Stomach smooth muscle (tissue), 2 donors: Measurements from ENCODE around the gene NCOA6.
"Not testable (repeated sequence)": the region's sequence is repeated elsewhere in the genome, so short reads cannot be mapped to it uniquely, and the experiment has no call there.

Experiments used
- H3K27ac ChIP-seq: one replicate; pipeline ENCODE4 v1.7.0; 2013; ENCODE audit warnings: mild to moderate bottlenecking, low read length, inconsistent platforms
- H3K27me3 ChIP-seq, 2 donors: one replicate each; pipeline ENCODE4 v1.7.0; 2013; ENCODE audit warnings: low read length in 2 of 2; ENCODE audit not compliant: insufficient read depth in 2 of 2, control insufficient read depth in 1 of 2
- H3K36me3 ChIP-seq, 2 donors: one replicate each; pipeline ENCODE4 v1.7.0; 2013; ENCODE audit warnings: low read length in 2 of 2; ENCODE audit not compliant: control insufficient read depth in 2 of 2, insufficient read depth in 2 of 2
- H3K4me1 ChIP-seq: one replicate; pipeline ENCODE4 v1.7.0; 2013; ENCODE audit warnings: low read length; ENCODE audit not compliant: control insufficient read depth, insufficient read depth
- H3K4me3 ChIP-seq, 2 donors: one replicate each; pipeline ENCODE4 v1.7.0; 2013; ENCODE audit warnings: low read length in 2 of 2
- H3K9ac ChIP-seq, 2 donors: one replicate each; pipeline ENCODE4 v1.7.0; 2013; ENCODE audit warnings: low read length in 2 of 2, mild to moderate bottlenecking in 1 of 2
- H3K9me3 ChIP-seq, 2 donors: one replicate each; pipeline ENCODE4 v1.7.0; 2013; ENCODE audit warnings: low read length in 2 of 2; ENCODE audit not compliant: control insufficient read depth in 2 of 2
- donor health status: healthy.
- donor health status: Pancreatic carcinoma.

The NCOA6 gene

GRCh38 chr20:34829191-34829590, 3.7 kb upstream of the NCOA6 start:
- Histone ChIP-seq H3K9ac (no peak overlapping the region), H3K9me3 (no peaks in the 10 kb centered on the region), H3K36me3 (no peaks in the 10 kb centered on the region), H3K4me3 (no peak overlapping the region), H3K27ac (no peak overlapping the region), H3K27me3 (no peaks in the 10 kb centered on the region), H3K4me1 (peaks cover 11% of the 10 kb centered on the region)

DNA sequence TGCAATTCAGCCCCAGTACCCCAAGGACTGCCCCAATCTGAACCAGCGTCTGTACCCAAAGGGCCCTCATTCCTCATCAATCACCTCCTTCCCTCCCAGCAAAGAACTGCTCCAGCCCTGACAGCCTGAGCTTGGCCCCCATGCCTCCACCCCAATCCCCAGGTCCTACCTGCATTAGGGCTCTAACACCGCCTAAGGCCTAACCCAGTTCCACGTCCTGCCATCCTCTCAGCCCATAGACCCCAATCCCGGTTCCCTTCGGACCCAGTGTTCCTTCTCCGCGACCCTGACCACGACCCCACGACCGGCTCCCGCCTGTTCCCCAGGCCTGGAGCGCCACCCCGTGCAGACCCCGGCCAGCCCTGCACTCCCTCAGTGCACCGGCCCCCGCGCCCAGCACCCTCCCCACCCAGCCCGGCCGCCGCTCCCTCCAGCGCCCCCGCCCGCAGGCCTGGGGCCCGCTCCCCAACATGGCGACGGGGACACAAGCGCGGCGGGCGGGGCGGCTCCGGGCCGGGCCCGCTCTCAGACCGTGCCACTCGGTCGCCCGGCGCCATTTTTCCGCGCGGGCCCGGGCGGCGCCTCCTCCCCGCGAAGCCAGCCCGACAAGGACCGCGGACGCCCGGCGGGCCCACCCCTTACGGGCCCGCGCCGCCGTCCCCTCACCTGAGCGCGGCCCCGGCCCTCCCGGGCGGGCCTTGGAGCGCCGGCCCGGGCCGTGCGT, 483 bp downstream of the NCOA6 start:
- H3K9me3 ChIP-seq, result no peaks in the 10 kb centered on the region
- peaks cover 20% of the 10 kb centered on the region for H3K4me1 ChIP-seq
- no peaks in the 10 kb centered on the region for H3K36me3 ChIP-seq
- peak overlapping the region; percentile 80 to 98 for H3K4me3 ChIP-seq
- H3K27me3 ChIP-seq, result no peaks in the 10 kb centered on the region
- H3K27ac ChIP-seq, result peak overlapping the region; percentile 53
- peak overlapping the region; percentile 71 to 94 for H3K9ac ChIP-seq

- Histone ChIP-seq H3K4me3 (peak overlapping the region; percentile 80 to 98), H3K36me3 (no peaks in the 10 kb centered on the region), H3K9ac (peak overlapping the region; percentile 71 to 94), H3K27me3 (no peaks in the 10 kb centered on the region), H3K4me1 (peaks cover 20% of the 10 kb centered on the region), H3K9me3 (no peaks in the 10 kb centered on the region), H3K27ac (peak overlapping the region; percentile 53)
Observed at GRCh38 chr20:34824452-34824805, 1.0 kb downstream of the NCOA6 start.

- Histone ChIP-seq H3K4me3 (peak overlapping the region; percentile 80 to 98), H3K9me3 (no peaks in the 10 kb centered on the region), H3K4me1 (peaks cover 20% of the 10 kb centered on the region), H3K36me3 (no peaks in the 10 kb centered on the region), H3K27ac (no peak overlapping the region), H3K9ac (peak overlapping the region; percentile 37 to 71), H3K27me3 (no peaks in the 10 kb centered on the region)
Observed at GRCh38 chr20:34824026-34824425, 1.4 kb downstream of the NCOA6 start.

DNA sequence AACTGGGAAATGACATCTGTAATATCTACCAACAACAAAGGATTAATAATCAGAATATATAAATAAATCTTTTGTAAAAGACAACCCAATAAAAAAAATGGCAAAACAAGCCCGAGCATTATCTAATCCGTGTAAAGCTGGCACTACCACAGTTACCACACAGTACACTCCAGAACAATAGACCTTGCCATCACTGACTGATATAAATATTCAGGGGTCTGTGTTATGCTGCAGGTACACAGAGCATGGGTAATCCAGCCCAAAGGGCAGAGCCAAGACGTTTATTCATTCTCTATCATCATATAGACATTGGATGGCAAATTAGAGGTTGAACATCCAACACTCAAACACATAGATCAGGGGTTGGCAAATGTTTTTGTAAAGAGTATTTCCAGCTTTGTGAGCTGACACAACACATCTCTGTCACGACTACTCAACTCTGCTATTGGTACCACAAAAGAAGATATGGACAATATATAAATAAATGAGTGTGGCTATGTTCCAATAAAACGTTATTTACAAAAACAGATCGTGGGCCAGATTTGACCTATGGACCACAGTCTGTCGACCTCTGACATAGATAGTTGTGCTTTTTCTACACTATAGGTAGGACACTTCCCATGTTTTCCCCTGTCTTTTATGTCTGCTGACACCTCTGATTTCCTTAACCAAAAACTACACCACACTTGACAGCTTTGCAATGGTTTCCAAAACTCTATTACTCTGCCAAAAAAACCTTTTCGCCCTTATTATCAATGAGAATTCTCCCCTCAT, 4.5 kb downstream of the NCOA6 start:
- H3K27ac ChIP-seq, result no peak overlapping the region
- no peaks in the 10 kb centered on the region for H3K36me3 ChIP-seq
- H3K9me3 ChIP-seq, result no peaks in the 10 kb centered on the region
- no peak overlapping the region for H3K9ac ChIP-seq
- no peaks in the 10 kb centered on the region for H3K27me3 ChIP-seq
- H3K4me3 ChIP-seq, result no peak overlapping the region
- peaks cover 19% of the 10 kb centered on the region for H3K4me1 ChIP-seq

GRCh38 chr20:34817801-34818200, 7.7 kb downstream of the NCOA6 start:
- no peak overlapping the region for H3K27ac ChIP-seq
- no peaks in the 10 kb centered on the region for H3K36me3 ChIP-seq
- H3K27me3 ChIP-seq, result no peaks in the 10 kb centered on the region
- H3K4me3 ChIP-seq, result no peak overlapping the region
- no peak overlapping the region for H3K9ac ChIP-seq
- no peaks in the 10 kb centered on the region for H3K9me3 ChIP-seq
- H3K4me1 ChIP-seq, result peaks cover 2% of the 10 kb centered on the region

DNA sequence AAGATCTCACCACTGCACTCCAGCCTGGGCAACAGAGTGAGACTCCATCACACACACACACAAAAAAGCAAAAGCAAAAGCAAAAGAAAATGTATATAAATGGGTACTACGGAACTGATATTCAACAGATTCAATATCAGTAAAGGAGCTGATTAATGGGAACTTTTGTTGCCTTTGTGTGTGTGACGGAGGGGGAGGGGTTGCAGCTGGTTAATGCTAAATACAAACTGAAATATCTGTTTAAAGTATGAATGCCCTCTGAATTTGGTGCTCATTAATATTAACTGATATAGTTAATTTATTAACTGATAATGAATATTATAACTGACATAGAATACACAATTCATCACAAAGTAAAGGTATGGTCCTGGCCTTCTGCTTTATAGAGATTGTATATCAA, 8.4 kb downstream of the NCOA6 start:
- Histone ChIP-seq H3K27me3 (no peaks in the 10 kb centered on the region), H3K4me1 (no peaks in the 10 kb centered on the region), H3K9ac (no peak overlapping the region)

GRCh38 chr20:34815636-34816035, 9.8 kb downstream of the NCOA6 start:
- Histone ChIP-seq H3K9ac (no peak overlapping the region), H3K36me3 (no peaks in the 10 kb centered on the region), H3K4me1 (no peaks in the 10 kb centered on the region), H3K9me3 (no peaks in the 10 kb centered on the region), H3K27ac (no peak overlapping the region), H3K27me3 (no peaks in the 10 kb centered on the region), H3K4me3 (no peak overlapping the region)

More for the DNA sequence above, 8.4 kb downstream of the NCOA6 start:
- Histone ChIP-seq H3K9me3 (no peaks in the 10 kb centered on the region), H3K4me3 (no peak overlapping the region), H3K36me3 (no peaks in the 10 kb centered on the region), H3K27ac (no peak overlapping the region)

GRCh38 chr20:34808583-34808982, 16.9 kb downstream of the NCOA6 start:
- no peaks in the 10 kb centered on the region for H3K4me1 ChIP-seq
- H3K27ac ChIP-seq, result no peak overlapping the region
- H3K27me3 ChIP-seq, result no peaks in the 10 kb centered on the region
- no peaks in the 10 kb centered on the region for H3K36me3 ChIP-seq
- H3K4me3 ChIP-seq, result no peak overlapping the region
- no peak overlapping the region for H3K9ac ChIP-seq
- H3K9me3 ChIP-seq, result no peaks in the 10 kb centered on the region

DNA sequence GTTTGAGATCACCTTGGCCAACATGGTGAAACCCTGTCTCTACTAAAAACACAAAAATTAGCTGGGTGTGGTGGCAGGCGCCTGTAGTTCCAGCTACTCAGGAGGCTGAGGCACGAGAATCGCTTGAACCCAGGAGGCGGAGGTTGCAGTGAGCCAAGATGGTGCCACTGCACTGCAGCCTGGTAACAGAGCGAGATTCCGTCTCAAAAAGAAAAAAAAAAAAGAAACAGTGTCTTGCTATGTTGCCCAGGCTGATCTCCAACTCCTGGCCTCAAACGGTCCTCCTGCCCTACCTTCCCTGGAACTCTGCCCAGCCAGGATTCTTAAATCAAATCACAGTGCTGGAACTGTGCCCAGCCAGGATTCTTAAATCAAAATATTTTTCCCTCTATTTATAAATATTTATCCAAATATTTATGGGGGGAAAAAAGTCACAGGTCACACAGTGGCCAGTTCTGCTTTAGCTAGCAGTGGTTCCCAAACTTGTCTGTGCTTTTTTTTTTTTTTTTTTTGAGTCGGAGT, 17.4 kb downstream of the NCOA6 start:
- not testable (repeated sequence) for H3K4me1 ChIP-seq, H3K36me3 ChIP-seq, H3K27ac ChIP-seq, H3K9ac ChIP-seq, H3K9me3 ChIP-seq, H3K27me3 ChIP-seq, H3K4me3 ChIP-seq

- H3K4me1 ChIP-seq, result no peaks in the 10 kb centered on the region
- H3K27me3 ChIP-seq, result no peaks in the 10 kb centered on the region
- H3K9ac ChIP-seq, result no peak overlapping the region
- H3K9me3 ChIP-seq, result no peaks in the 10 kb centered on the region
- H3K36me3 ChIP-seq, result peaks cover 0 to 2% of the 10 kb centered on the region in 2 donors
- no peak overlapping the region for H3K4me3 ChIP-seq
- no peak overlapping the region for H3K27ac ChIP-seq
Observed at GRCh38 chr20:34806255-34806654, 19.2 kb downstream of the NCOA6 start.
